IMR-90 (cell line): Measurements from ENCODE around the gene C6orf89.

ENCODE experiments used
- CEBPB ChIP-seq: IDR thresholded peaks from 2 replicates; pipeline ENCODE4 v1.6.1; 2012; ENCODE audit warnings: low read depth, low read length, improper control_type of control experiment
- MAZ ChIP-seq: IDR thresholded peaks from 2 replicates; pipeline ENCODE4 v1.6.1; 2012; ENCODE audit warnings: low read depth, mild to moderate bottlenecking, low read length, improper control_type of control experiment, moderate library complexity, borderline replicate concordance
- MXI1 ChIP-seq: IDR thresholded peaks from 2 replicates; pipeline ENCODE4 v1.6.1; 2012; ENCODE audit warnings: low read depth, mild to moderate bottlenecking, low read length, moderate library complexity, borderline replicate concordance
- POLR2A ChIP-seq: IDR thresholded peaks from 2 replicates; pipeline ENCODE4 v1.6.1; 2012; ENCODE audit warnings: mild to moderate bottlenecking, low read depth, low read length
- RAD21 ChIP-seq: IDR thresholded peaks from 2 replicates; pipeline ENCODE4 v1.6.1; 2012; ENCODE audit warnings: low read length, improper control_type of control experiment
- RFX5 ChIP-seq: IDR thresholded peaks from 2 replicates; pipeline ENCODE4 v1.8.0; 2012; ENCODE audit warnings: low read depth, mild to moderate bottlenecking, low read length, moderate library complexity
- SMC3 ChIP-seq: fragments of 150-350 bp; IDR thresholded peaks from 2 replicates; pipeline ENCODE4 v1.6.1; 2016; ENCODE audit warnings: low read depth, mild to moderate bottlenecking, antibody characterized with exemption, low read length, moderate library complexity
- TF ChIP-seq, protein P1 (sequence below): conservative IDR thresholded peaks from 2 replicates; pipeline ENCODE4 v1.5.1; 2012; ENCODE audit warnings: mild to moderate bottlenecking, low read depth, low read length, improper control_type of control experiment

DNA sequence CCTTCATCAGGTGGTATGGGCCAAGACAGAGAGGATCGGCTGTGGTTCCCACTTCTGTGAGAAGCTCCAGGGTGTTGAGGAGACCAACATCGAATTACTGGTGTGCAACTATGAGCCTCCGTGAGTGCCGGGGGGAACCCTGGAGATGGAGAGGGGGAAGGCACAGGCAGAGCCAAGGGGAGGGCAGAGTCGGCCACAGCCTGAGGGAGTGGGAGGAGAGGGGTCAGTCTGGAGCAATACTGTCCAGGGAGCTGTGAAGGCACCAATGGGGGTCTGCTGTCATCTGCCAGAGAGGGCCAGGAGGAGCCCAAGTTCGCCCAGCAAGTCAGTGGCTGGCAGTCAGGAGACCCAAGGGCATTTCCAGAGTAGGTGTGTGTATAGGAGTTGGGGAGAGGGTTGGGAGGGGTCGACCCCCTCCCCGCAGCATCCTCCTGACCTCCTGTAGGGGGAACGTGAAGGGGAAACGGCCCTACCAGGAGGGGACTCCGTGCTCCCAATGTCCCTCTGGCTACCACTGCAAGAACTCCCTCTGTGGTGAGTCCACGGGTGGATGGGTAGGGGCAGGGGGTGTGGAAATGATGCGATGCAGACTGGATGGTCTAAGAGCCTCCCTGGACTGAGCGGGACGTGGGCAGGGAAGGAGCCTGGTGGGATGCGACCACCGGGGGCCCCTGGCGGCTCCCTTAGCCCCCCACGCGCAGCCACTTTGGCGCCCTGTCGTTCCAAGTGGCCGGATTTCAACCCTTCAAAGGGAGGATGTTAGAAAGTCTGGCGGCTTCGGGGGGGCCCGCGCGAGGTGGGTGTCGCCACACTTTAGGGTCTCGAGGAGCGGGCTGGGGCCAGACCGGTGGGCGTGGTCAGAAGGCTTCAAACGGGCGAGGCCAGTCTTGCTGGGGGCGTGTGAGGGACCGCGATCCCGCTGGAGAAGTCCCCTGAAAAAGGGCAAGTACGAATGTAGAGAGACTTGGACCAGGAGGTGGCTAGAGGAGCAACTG, 76.0 kb downstream of the C6orf89 start:
- TF ChIP-seq, protein P1, sequence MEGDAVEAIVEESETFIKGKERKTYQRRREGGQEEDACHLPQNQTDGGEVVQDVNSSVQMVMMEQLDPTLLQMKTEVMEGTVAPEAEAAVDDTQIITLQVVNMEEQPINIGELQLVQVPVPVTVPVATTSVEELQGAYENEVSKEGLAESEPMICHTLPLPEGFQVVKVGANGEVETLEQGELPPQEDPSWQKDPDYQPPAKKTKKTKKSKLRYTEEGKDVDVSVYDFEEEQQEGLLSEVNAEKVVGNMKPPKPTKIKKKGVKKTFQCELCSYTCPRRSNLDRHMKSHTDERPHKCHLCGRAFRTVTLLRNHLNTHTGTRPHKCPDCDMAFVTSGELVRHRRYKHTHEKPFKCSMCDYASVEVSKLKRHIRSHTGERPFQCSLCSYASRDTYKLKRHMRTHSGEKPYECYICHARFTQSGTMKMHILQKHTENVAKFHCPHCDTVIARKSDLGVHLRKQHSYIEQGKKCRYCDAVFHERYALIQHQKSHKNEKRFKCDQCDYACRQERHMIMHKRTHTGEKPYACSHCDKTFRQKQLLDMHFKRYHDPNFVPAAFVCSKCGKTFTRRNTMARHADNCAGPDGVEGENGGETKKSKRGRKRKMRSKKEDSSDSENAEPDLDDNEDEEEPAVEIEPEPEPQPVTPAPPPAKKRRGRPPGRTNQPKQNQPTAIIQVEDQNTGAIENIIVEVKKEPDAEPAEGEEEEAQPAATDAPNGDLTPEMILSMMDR, result no peak
- TF ChIP-seq POLR2A (no peak), RFX5 (no peak), MXI1 (no peak), CEBPB (no peak), SMC3 (no peak), RAD21 (no peak), MAZ (no peak)
